Renal cortical epithelial cell (primary cell): ENCODE measurements around the gene ATP8B4. TPM values are rescaled to one million over a fixed set of nuclear protein-coding genes. Genes with fewer than 3 reads are reported as not detected.
"Not testable (repeated sequence)": the region's sequence is repeated elsewhere in the genome, so short reads cannot be mapped to it uniquely, and the experiment has no call there.

Experiments
- DNase-seq: peaks from one replicate; pipeline ENCODE4 v3.0.0-alpha.2; 2011; ENCODE audit warnings: low read depth
- total RNA-seq: library from RNA; depleted of rRNA; stranded (reverse); fragments of >200 nt; gene quantifications from 2 replicates; pipeline ENCODE4 v1.2.3, GENCODE V29; 2014

ATP8B4 gene
- total RNA-seq = 0.30 and 1.6 TPM in 2 replicates

- DNase-seq = no peak
These were observed at the start of gene ATP8B4 for GRCh38 chr15:50119063-50120040. TSS of gene ATP8B4 (minus strand) at chr15:50119233. CDS start at chr15:50106966, 12,267 bp downstream.

DNA sequence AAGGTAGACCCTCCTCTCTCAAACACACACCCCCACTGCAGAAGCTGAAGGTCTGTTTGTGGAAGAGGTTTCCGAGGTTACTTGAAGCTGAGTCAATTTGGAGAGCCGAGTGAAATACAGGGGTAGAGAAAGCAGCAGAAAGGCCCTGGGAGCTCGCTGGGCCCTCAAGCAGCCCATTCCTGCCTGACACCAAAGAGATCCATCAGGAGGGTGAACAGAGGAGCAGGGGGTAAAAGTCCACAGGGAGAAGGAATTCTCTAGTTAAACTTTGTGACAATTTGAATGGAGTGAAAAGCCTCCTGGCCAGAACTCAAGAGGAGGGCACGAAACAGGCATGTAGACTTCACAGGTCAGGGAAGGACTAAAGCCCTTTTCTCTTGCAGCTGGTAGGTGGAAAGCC, 49.3 kb upstream of the ATP8B4 start:
- DNase-seq = no peak

GRCh38 chr15:50167110-50167509, 48.1 kb upstream of the ATP8B4 start:
- no peak for DNase-seq

- peak; percentile 59 for DNase-seq
These were observed 47.2 kb upstream of the ATP8B4 start for GRCh38 chr15:50166216-50166615.

DNA sequence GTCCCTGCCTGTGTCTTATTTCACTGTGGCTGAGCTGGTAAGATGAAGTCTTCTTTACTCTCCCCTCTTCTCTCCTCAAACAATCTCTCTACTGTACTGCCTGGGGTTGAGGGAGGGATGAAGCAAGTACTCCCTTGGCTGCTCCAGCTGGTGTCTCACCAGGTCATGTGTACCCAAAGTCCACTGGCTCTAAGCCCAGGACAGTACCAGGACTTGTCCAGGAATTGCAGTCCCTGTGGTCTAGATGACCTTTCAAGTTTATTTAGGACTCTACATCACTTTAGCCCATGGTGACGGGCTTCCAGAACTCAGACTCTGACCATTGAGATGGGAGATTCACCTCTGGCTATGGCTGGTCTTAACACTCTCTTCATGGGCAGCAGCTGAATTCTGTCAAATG, 45.4 kb upstream of the ATP8B4 start:
- no peak for DNase-seq

DNA sequence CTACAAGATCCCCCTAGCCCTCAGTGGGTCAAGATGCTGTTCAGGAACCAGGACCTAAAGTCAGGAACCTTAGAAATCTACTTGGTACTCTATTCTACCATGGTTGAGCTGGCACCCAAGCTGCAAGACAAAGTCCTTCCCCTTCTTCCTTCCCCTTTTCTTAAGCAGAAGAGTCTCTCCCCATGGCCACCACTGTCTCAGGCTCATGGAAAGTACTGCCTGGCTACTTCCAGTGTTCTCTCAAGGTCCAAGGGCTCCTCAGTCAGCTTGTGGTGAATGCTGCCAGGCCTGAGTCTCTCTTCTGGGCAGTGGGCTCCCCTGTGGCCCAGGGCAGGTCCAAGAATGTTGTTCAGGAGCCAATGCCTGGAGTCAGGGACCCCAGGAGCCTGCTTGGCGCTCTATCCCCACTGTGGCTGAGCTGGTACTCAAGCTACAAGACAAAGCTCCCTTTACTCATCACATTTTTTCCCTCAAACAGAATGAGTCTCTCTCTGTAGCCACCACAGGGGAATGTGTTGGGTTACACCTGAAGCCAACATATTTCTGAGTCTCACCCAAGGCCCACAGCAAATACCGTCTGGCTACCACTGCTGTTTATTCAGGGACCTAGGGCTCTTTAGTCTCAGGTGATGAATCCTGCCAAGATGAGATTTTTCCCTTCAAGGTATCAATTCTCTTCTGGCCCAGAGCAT, 44.8 kb upstream of the ATP8B4 start:
- no peak for DNase-seq

GRCh38 chr15:50162969-50163718, 44.1 kb upstream of the ATP8B4 start:
- peak; percentile 63 for DNase-seq

- DNase-seq = not testable (repeated sequence)
These were observed 39.2 kb upstream of the ATP8B4 start for GRCh38 chr15:50158236-50158635.

DNA sequence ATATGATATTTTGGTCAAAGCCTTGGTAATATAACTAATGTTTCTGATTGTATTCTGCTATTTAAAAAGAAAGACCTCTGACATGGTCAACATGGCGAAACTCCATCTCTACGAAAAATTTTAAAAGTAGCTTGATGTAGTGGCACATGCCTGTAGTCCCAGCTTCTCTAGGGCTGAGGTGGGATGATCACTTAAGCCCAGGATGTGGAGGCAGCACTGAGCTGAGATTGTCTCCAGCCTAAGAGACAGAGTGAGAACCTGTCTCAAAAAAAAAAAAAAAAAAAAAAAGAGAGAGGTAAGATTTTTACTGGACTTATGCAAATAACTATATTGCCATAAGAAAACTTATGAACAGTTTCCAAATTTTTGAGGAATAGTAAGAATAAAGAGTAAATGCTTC, 32.4 kb upstream of the ATP8B4 start:
- DNase-seq = no peak

DNA sequence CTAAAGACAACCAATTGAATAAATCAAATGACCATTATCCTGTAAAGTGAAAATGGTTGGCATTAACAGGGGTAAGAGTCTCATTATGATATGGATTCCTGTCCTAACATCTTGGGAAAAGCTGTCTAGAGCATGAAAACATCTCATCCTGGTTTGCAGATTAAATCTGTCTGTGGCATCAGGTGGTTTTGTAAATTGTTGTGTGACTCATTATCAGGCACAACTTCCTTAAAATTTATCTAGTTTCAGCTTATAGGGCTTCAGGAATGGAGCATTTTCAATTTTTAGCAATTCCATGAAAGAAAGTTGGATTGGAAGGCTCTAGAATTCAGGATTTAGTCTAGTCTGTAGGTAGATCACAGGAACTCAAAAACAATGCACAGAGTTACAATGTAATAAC, 31.8 kb upstream of the ATP8B4 start:
- DNase-seq = no peak

GRCh38 chr15:50150349-50150748, 31.3 kb upstream of the ATP8B4 start:
- DNase-seq = no peak

DNA sequence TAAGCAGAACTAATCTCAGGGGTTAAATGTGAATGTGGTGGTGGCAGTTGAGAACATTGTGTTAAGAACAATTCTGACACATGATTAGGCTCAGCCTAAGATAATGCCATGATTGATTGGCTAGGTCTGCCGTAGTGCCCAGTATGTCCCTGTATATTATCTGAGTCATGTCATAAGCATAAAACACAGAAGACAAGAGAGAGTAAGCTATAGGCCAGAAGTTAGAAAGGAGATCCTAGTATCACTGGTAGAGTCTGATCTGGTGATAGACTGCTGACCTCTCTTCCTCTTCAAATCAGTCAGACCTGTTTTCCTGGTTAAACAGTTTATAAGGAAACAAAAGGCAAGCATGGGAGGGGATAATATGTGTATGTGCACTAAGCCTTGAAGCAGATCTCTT, 30.1 kb upstream of the ATP8B4 start:
- peak; percentile 30 for DNase-seq

DNA sequence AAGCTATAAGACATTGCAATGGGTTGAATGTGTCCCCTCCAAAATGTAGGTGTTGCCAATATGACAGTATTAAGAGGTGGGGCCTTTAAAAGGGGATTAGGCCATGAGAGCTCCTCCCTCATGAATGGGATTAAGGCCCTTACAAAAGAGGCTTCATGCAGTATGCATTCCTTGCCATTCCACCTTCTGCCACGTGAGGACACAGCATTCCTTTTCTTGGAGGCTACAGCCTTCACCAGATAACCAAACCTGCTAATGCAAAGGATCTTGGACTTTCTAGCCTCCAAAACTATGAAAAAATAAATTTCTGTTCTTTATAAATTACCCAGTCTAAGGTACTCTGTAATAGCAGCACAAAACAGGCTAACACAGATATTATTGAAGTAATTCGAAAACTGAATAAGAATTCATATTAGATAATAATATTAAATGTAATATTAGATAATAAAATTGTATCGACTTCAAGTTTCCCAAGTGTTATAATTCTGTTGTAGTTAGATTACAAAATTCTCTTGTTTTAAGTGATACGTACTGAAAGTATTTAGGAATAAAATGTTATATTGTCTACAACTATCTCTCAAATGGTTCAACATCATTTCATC, 29.4 kb upstream of the ATP8B4 start:
- peak; percentile 74 for DNase-seq

DNA sequence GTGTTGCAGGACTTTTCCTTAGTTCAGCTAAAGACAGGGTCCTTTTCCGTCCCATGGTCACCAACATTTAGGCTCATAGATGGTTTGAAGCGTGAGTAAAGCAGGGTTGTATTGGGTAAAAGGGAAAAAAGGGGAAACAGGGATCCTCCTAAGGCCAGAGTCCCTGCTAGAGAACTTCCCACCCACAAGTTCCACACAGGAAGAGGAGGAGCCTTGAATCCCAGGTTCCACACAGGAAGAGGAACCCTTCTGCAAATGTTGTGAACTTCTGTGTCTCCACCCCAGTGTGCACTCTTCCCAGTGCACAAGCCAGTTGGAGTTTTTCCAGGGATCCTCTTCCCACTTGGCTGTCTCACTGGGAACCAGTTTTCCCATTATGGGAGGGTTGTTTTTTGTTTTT, 27.6 kb upstream of the ATP8B4 start:
- DNase-seq = no peak

- peak; percentile 79 for DNase-seq
These were observed 26.4 kb upstream of the ATP8B4 start for GRCh38 chr15:50145451-50145872.

GRCh38 chr15:50144341-50145120, 25.5 kb upstream of the ATP8B4 start:
- DNase-seq = no peak

- peak; percentile 57 for DNase-seq
These were observed 24.3 kb upstream of the ATP8B4 start for GRCh38 chr15:50143255-50143860.

GRCh38 chr15:50141856-50142255, 22.8 kb upstream of the ATP8B4 start:
- no peak for DNase-seq

DNA sequence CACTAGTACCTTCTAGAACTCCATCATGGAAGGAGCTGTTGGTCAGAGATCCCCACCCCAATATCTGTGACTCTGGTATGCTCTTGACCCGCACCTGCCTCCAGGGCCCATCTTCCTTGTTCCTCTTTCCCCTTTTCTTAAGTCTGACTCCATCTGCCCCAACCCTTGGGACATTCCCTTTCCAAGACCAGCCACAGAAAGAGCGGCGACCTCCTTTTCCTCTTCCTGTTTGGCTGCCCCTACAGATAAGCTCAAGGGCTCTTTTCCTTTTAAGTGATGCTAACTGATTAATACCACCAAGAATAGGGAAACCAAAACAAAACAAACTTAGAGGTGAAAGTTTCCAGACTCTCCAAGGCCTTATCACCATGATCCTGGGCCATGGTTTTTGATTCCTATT, 21.9 kb upstream of the ATP8B4 start:
- no peak for DNase-seq

GRCh38 chr15:50140098-50140497, 21.1 kb upstream of the ATP8B4 start:
- no peak for DNase-seq

- no peak for DNase-seq
These were observed 19.4 kb upstream of the ATP8B4 start for GRCh38 chr15:50138391-50138790.
